K562 (cell line): ENCODE data around the gene NRM. TPM values are rescaled to one million over a fixed set of nuclear protein-coding genes. Genes with fewer than 3 reads are reported as not detected.

Experiments
- ATF1 ChIP-seq, 2 experiments: fragments of 450-650 bp in 1 of 2; IDR thresholded peaks; 2 replicates each; pipeline ENCODE4 v1.6.1; 2016; ENCODE audit warnings: missing compliant biosample characterization in 1 of 2, missing genetic modification characterization in 1 of 2
- BHLHE40 ChIP-seq: IDR thresholded peaks from 2 replicates; pipeline ENCODE4 v1.6.1; 2011; ENCODE audit warnings: low read length, improper control_type of control experiment
- CEBPG ChIP-seq, 3 experiments: fragments of 200-800 bp in 1 of 3; sonication (Bioruptor generic) in 1 of 3; sonication (generic) in 1 of 3; formaldehyde crosslinking in 1 of 3; IDR thresholded peaks in 2 of 3; conservative IDR thresholded peaks in 1 of 3; 2 replicates each; pipeline versions ENCODE4 v1.6.1 to v1.8.0; 2016 to 2022; ENCODE audit warnings: missing compliant biosample characterization in 2 of 3, missing genetic modification characterization in 2 of 3, mild to moderate bottlenecking in 1 of 3, missing genetic modification reagents in 1 of 3
- GABPA ChIP-seq: fragments of 200-800 bp; sonication (Bioruptor generic); conservative IDR thresholded peaks from 2 replicates; pipeline ENCODE4 v1.6.1; 2016; ENCODE audit warnings: low read depth, missing genetic modification characterization, missing compliant biosample characterization
- HNRNPLL ChIP-seq: fragments of 200-400 bp; formaldehyde crosslinking; IDR thresholded peaks from 2 replicates; pipeline ENCODE4 v1.6.1; 2017; ENCODE audit warnings: low read length, low read depth, mild to moderate bottlenecking; ENCODE audit not compliant: poor library complexity, severe bottlenecking
- KAT8 ChIP-seq: fragments of 450-650 bp; IDR thresholded peaks from 2 replicates; pipeline ENCODE4 v1.6.1; 2016; ENCODE audit warnings: low read depth, mild to moderate bottlenecking
- MAFG ChIP-seq: fragments of 450-650 bp; conservative IDR thresholded peaks from 2 replicates; pipeline ENCODE4 v1.6.1; 2016; ENCODE audit warnings: missing genetic modification characterization, missing compliant biosample characterization
- MXI1 ChIP-seq: IDR thresholded peaks from 2 replicates; pipeline ENCODE4 v1.6.1; 2011; ENCODE audit warnings: low read depth, mild to moderate bottlenecking, improper control_type of control experiment, low read length
- NR3C1 ChIP-seq: sonication (generic); formaldehyde crosslinking; IDR thresholded peaks from 2 replicates; pipeline ENCODE4 v1.8.1; 2022; ENCODE audit warnings: missing genetic modification reagents
- NRF1 ChIP-seq, 2 experiments: fragments of 450-650 bp; IDR thresholded peaks in 1 of 2; conservative IDR thresholded peaks in 1 of 2; 2 replicates each; pipeline ENCODE4 v1.6.1; 2014; ENCODE audit warnings: mild to moderate bottlenecking in 2 of 2
- PHF8 ChIP-seq: fragments of 200-600 bp; sonication (generic); IDR thresholded peaks from 2 replicates; pipeline ENCODE4 v1.6.1; 2012; ENCODE audit warnings: mixed run types, mild to moderate bottlenecking, inconsistent platforms, low read length, moderate library complexity, borderline replicate concordance
- PRPF4 ChIP-seq: fragments of 200-400 bp; formaldehyde crosslinking; IDR thresholded peaks from one replicate; pipeline ENCODE4 v1.6.1; 2017; ENCODE audit warnings: low read length, low read depth, mild to moderate bottlenecking; ENCODE audit not compliant: insufficient read depth, poor library complexity, severe bottlenecking
- TAL1 ChIP-seq: fragments of 450-650 bp; IDR thresholded peaks from 2 replicates; pipeline ENCODE4 v1.6.1; 2016; ENCODE audit warnings: mild to moderate bottlenecking
- TBP ChIP-seq: optimal IDR thresholded peaks from 2 replicates; pipeline ENCODE3; 2011; ENCODE audit warnings: low read depth, low read length, improper control_type of control experiment
- TGIF2 ChIP-seq: sonication (generic); formaldehyde crosslinking; IDR thresholded peaks from 2 replicates; pipeline ENCODE4 v1.8.1; 2022; ENCODE audit warnings: mild to moderate bottlenecking, missing genetic modification reagents, moderate library complexity
- ZBTB7A ChIP-seq: IDR thresholded peaks from 2 replicates; pipeline ENCODE4 v1.6.1; 2011; ENCODE audit warnings: low read depth, mild to moderate bottlenecking, low read length, moderate library complexity, borderline replicate concordance; ENCODE audit not compliant: control insufficient read depth
- ZFP91 ChIP-seq: sonication (generic); formaldehyde crosslinking; IDR thresholded peaks from 2 replicates; pipeline ENCODE4 v1.8.0; 2022; ENCODE audit warnings: mild to moderate bottlenecking, missing genetic modification reagents
- ZKSCAN8 ChIP-seq: fragments of 200-800 bp; sonication (Bioruptor generic); IDR thresholded peaks from 2 replicates; pipeline ENCODE4 v1.6.1; 2016; ENCODE audit warnings: missing genetic modification characterization, missing compliant biosample characterization
- ZNF217 ChIP-seq: sonication (generic); formaldehyde crosslinking; IDR thresholded peaks from 2 replicates; pipeline ENCODE4 v1.8.0; 2022; ENCODE audit warnings: mild to moderate bottlenecking, missing genetic modification reagents
- ZNF41 ChIP-seq: fragments of 250-450 bp; sonication (Bioruptor Pico); conservative IDR thresholded peaks from 2 replicates; pipeline ENCODE4 v1.4.0; 2020; ENCODE audit warnings: mild to moderate bottlenecking
- ZNF586 ChIP-seq: fragments of 450-650 bp; formaldehyde crosslinking; conservative IDR thresholded peaks from 2 replicates; pipeline ENCODE4 v1.4.0; 2020; ENCODE audit warnings: mild to moderate bottlenecking, moderate library complexity
- ZNF778 ChIP-seq: fragments of 450-650 bp; formaldehyde crosslinking; IDR thresholded peaks from 2 replicates; pipeline ENCODE4 v1.4.0; 2020; ENCODE audit warnings: mild to moderate bottlenecking, moderate library complexity
- polyA plus RNA-seq, 8 experiments: library from polyadenylated mRNA; depleted of rRNA in 4 of 8; stranded (reverse) in 5 of 8; unstranded in 3 of 8; fragments of >200 nt; fragmentation: Nextera tagmentation in 2 of 8; fragmentation: Illumina TruSeq in 1 of 8; extraction: Ambion mirVana in 2 of 8; extraction: Trizol in 1 of 8; gene quantifications; 2 replicates each; pipeline versions ENCODE4 v1.2.1 to v1.2.3, GENCODE V29; 2011 to 2014; ENCODE audit warnings: inconsistent platforms in 1 of 8, missing spikeins in 1 of 8
- total RNA-seq, 7 experiments: library from RNA; depleted of rRNA in 6 of 7; stranded (reverse); fragments of >200 nt in 6 of 7; fragmentation: Illumina TruSeq in 2 of 7; extraction: Trizol in 2 of 7; gene quantifications; 2 replicates each; pipeline versions ENCODE4 v1.2.1 to v1.2.3, GENCODE V29; 2011 to 2021; ENCODE audit warnings: low replicate concordance in 1 of 7
- TF ChIP-seq, protein P1 (sequence below): fragments of 450-650 bp; formaldehyde crosslinking; IDR thresholded peaks from 2 replicates; pipeline ENCODE4 v1.4.0; 2020; ENCODE audit warnings: mild to moderate bottlenecking, mixed read lengths
- TF ChIP-seq, protein P2 (sequence below): fragments of 250-450 bp; sonication (Bioruptor Pico); IDR thresholded peaks from 2 replicates; pipeline ENCODE4 v1.5.0; 2021

The NRM gene
- total and polyA plus RNA-seq, 9 of the 15 experiments (the other 6 are each of a cell fraction or from before 2014, with no cell fraction given): 9.7 to 58.2 (median 18.1) TPM

GRCh38 chr6:30721198-30722024 is 30.6 kb upstream of the NRM start (continued):
- TF ChIP-seq KAT8: no peak
- 0 out of 2 replicates have a peak, but pooled peaks have one; percentile 4 for TF ChIP-seq ATF1 (CRISPR knock-in tag; IDR thresholded peaks at IDR 0.05)
- TF ChIP-seq ATF1 (tag; IDR thresholded peaks at IDR 0.05): peak; percentile 84
- no peak; the same call in 1 of the 2 replicates for TF ChIP-seq ZNF586 (CRISPR knock-in tag)
- peak; percentile 76; the same call in 1 of the 2 replicates for TF ChIP-seq ZBTB7A
- peak; percentile 78; the same call in 1 of the 2 replicates for TF ChIP-seq ZNF41
- peak; percentile 45 for TF ChIP-seq PRPF4
- TF ChIP-seq ZNF217 (CRISPR knock-in tag): no peak
- TF ChIP-seq NR3C1 (CRISPR knock-in tag): no peak
- no peak for TF ChIP-seq ZFP91 (CRISPR knock-in tag)
- no peak for TF ChIP-seq TAL1
- TF ChIP-seq MXI1: no peak; the same call in 1 of the 2 replicates
- peak; percentile 29 for TF ChIP-seq HNRNPLL
- TF ChIP-seq NRF1 (conservative IDR thresholded peaks at IDR 0.05 in 1 of 2, IDR thresholded peaks at IDR 0.05 in 1 of 2): peak; percentile 95
- no peak for TF ChIP-seq CEBPG (CRISPR knock-in tag; IDR thresholded peaks at IDR 0.05)
- no peak for TF ChIP-seq CEBPG (tag; conservative IDR thresholded peaks at IDR 0.05 in 1 of 2, IDR thresholded peaks at IDR 0.05 in 1 of 2)
- TF ChIP-seq GABPA (tag): peak; percentile 75
- TF ChIP-seq MAFG (tag): no peak
- no peak for TF ChIP-seq ZNF778
- peak; percentile 23; the same call in 1 of the 2 replicates for TF ChIP-seq PHF8
- no peak for TF ChIP-seq ZKSCAN8 (CRISPR knock-in tag)
- peak; percentile 94 for TF ChIP-seq BHLHE40
- no peak for TF ChIP-seq TBP
- peak; percentile 86; the same call in 1 of the 2 replicates for TF ChIP-seq TGIF2 (CRISPR knock-in tag)
- TF ChIP-seq, protein P1, sequence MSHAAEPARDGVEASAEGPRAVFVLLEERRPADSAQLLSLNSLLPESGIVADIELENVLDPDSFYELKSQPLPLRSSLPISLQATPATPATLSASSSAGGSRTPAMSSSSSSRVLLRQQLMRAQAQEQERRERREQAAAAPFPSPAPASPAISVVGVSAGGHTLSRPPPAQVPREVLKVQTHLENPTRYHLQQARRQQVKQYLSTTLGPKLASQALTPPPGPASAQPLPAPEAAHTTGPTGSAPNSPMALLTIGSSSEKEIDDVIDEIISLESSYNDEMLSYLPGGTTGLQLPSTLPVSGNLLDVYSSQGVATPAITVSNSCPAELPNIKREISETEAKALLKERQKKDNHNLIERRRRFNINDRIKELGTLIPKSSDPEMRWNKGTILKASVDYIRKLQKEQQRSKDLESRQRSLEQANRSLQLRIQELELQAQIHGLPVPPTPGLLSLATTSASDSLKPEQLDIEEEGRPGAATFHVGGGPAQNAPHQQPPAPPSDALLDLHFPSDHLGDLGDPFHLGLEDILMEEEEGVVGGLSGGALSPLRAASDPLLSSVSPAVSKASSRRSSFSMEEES (CRISPR knock-in tag): peak; percentile 75
- TF ChIP-seq, protein P2, sequence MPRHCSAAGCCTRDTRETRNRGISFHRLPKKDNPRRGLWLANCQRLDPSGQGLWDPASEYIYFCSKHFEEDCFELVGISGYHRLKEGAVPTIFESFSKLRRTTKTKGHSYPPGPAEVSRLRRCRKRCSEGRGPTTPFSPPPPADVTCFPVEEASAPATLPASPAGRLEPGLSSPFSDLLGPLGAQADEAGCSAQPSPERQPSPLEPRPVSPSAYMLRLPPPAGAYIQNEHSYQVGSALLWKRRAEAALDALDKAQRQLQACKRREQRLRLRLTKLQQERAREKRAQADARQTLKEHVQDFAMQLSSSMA (CRISPR knock-in tag): peak; percentile 79; the same call in 1 of the 2 replicates
